ENCODE data around the gene TGM5. TPM values are rescaled to one million over a fixed set of nuclear protein-coding genes. Genes with fewer than 3 reads are reported as not detected.
A peak's percentile ranks its signal among the peaks of the same experiment; 100 is the strongest.

The TGM5 gene
- total RNA-seq, 2 experiments from 2014 or later: 0.11 to 0.22 TPM

DNA sequence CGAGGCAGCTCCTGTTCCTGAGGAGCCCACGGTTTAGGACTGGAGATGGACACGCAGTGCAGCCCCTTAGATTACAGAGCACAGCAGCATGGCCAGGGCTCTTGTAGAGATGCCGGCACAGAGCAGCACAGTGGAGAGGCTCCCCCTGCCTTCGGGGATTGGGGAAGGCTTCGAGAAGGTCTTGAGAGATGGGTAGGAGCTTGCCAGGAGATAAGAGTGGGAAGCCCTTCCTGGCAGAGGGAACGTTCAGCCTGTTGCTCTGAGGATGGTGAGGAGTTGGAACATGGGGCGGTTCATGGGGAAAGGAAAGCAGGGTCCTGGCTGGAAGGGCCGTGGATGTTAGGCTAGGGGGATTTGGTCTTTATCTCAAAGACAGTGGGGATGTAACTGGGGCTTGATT lies 55.9 kb downstream of the TGM5 start:
- Mint-ChIP-seq H3K4me1 (ENCODE audit: low read depth) (no peaks in the 10 kb centered on the region), H3K9me3 (no peaks in the 10 kb centered on the region), H3K4me3 (no peak overlapping the region), H3K27ac (no peak overlapping the region), H3K36me3 (ENCODE audit: low read depth) (no peaks in the 10 kb centered on the region), H3K27me3 (peaks cover 6% of the 10 kb centered on the region)
- intact Hi-C loops (cut with micrococcal nuclease): no loop called here
- CTCF ChIA-PET: interaction anchor here (2.2 kb wide), 1 partner anchor 74 kb away, joined by 15 read pairs; no protein-coding TSS in a partner anchor
- no peak for DNase-seq
- TF ChIP-seq, protein P1, sequence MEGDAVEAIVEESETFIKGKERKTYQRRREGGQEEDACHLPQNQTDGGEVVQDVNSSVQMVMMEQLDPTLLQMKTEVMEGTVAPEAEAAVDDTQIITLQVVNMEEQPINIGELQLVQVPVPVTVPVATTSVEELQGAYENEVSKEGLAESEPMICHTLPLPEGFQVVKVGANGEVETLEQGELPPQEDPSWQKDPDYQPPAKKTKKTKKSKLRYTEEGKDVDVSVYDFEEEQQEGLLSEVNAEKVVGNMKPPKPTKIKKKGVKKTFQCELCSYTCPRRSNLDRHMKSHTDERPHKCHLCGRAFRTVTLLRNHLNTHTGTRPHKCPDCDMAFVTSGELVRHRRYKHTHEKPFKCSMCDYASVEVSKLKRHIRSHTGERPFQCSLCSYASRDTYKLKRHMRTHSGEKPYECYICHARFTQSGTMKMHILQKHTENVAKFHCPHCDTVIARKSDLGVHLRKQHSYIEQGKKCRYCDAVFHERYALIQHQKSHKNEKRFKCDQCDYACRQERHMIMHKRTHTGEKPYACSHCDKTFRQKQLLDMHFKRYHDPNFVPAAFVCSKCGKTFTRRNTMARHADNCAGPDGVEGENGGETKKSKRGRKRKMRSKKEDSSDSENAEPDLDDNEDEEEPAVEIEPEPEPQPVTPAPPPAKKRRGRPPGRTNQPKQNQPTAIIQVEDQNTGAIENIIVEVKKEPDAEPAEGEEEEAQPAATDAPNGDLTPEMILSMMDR (IDR thresholded peaks at IDR 0.05): no peak
- no peak for ATAC-seq
- POLR2A ChIA-PET: interaction anchor here (0.6 kb wide), 1 partner anchor 78 kb away, joined by 5 read pairs; no protein-coding TSS in a partner anchor

DNA sequence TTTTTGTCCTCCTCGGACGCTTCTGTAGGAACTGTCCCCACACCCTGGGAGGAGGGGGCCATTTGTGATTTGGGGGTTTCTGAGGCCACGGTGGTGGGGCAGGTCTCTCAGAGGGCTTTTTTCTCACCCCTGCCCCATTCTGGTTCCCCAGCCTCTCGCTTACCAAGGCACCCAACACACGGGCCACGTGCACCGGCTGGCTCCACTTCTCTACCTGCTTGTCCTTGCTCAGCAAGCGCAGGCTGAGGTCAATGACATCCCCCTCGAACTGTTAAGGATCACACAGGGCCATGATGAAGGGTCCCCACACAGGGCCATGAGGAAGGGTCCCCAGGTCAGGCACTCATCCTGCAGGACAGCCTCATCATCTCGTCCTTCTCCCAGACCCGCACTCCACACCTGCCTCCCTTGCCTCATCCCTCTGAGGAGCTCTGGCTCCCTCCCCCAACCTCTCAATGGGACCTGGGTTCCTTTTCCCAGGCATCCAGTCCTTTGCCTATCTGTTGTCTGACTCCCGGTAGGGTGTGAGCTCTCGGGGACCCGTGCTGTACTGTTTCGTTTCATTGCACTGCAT lies 56.5 kb downstream of the TGM5 start:
- no peaks in the 10 kb centered on the region for H3K4me1 Mint-ChIP-seq (ENCODE audit: low read depth)
- ATAC-seq: no peak
- ChIA-PET POLR2A (no interaction called here), CTCF (interaction anchor here (0.7 to 2.2 kb wide), 2 partner anchors 15 to 75 kb away, joined by 3 to 15 read pairs; no protein-coding TSS in a partner anchor)
- H3K27me3 Mint-ChIP-seq: peaks cover 6% of the 10 kb centered on the region
- no peak for DNase-seq
- intact Hi-C loops (cut with micrococcal nuclease): no loop called here
- H3K36me3 Mint-ChIP-seq (ENCODE audit: low read depth): no peaks in the 10 kb centered on the region
- no peak overlapping the region for H3K4me3 Mint-ChIP-seq
- TF ChIP-seq, protein P1 (IDR thresholded peaks at IDR 0.05): no peak
- no peak overlapping the region for H3K27ac Mint-ChIP-seq
- H3K9me3 Mint-ChIP-seq: no peaks in the 10 kb centered on the region

DNA sequence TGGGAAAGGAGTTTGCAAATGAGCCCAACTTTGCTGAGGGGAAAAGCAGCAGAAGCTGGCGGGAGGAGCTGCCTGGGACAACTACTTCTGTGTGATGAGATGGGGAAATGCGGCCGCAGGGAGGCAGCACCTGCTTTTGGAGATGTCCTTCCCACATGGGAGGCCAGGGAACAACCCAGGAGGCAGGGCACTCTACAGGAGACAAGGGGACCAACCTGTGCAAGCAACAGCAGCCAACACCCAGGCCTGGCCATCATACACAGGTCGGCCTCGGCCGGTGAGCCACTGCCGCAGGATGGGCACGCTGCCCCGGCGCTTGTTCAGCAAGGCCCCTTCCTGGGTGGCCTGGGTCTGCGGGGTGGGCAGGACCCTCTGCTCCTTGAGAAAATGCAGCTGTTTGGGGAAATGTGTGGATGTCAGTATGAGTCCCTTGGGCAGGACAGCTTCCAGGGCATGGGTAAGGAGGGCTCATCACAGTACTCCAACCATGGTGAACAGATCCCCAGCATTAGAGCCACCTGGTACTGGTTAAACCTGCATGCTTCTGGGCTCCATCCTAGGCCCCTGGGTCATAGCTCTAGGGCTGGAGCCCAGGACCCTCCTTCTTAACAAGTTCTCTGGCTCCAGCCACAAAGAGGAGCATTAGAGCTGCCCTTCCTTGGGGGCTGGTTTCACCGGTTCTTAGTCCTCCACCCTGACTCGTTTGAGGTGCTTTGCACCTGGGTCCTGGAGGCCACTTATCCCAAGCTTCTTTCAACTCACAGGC lies 57.5 kb downstream of the TGM5 start:
- intact Hi-C loops (cut with micrococcal nuclease): no loop called here
- no peak for ATAC-seq
- ChIA-PET CTCF (interaction anchor here (0.7 to 2.2 kb wide), 2 partner anchors 16 to 76 kb away, joined by 3 to 15 read pairs; no protein-coding TSS in a partner anchor), POLR2A (no interaction called here)
- TF ChIP-seq, protein P1 (IDR thresholded peaks at IDR 0.05): no peak
- peaks cover 6% of the 10 kb centered on the region for H3K27me3 Mint-ChIP-seq
- peak; percentile 21 for DNase-seq
- H3K27ac Mint-ChIP-seq: no peak overlapping the region
- H3K4me1 Mint-ChIP-seq (ENCODE audit: low read depth): peaks cover 4% of the 10 kb centered on the region
- no peaks in the 10 kb centered on the region for H3K9me3 Mint-ChIP-seq
- H3K36me3 Mint-ChIP-seq (ENCODE audit: low read depth): no peaks in the 10 kb centered on the region
- H3K4me3 Mint-ChIP-seq: no peak overlapping the region

DNA sequence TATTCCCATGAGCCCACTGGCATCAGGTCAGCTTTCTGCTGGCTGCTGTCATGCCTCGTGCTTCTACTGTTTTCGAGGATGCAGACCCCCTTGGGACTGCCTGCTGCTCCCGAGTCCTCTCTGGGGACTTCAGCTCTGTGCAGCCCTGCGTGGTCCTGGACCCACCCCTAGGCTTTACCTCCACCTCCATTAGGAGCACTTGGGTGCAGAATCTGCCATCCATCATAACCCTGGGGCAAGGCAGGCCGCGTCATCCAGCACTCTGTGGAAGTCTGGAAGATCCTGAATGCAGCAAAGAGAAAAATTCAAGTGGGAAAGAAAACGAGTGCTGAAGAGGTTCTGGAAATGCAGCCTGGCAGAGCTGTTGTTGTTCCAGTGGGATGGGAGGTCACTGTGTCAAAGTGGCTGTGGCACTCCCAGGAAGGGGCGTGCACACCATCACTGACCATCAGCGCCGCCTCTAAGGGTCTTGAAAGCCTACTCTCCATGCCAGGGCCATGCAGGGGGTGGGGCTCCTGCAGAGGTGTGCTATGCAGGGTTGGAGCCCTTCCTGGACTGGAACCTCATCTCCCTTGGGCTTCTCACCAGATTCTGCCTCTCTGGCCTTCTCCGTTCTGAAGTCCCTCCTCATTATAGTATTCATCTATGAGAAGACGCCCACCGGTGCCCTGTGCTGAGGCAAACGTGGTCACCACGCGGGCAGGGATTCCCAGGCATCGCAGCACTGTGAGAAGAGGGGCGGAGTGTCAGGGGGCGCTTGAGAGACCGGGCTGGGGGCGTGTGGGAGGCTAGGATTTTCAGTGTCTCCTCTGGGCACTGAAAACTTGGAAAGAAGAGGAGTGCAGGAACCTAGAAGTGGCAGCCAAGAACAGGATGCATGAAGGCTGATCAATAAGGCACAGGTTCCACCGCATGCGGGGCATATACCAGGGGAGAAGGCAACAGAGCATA lies 58.4 kb downstream of the TGM5 start:
- Mint-ChIP-seq H3K27me3 (peaks cover 6% of the 10 kb centered on the region), H3K4me3 (no peak overlapping the region), H3K4me1 (ENCODE audit: low read depth) (peaks cover 6% of the 10 kb centered on the region), H3K27ac (no peak overlapping the region), H3K36me3 (ENCODE audit: low read depth) (no peaks in the 10 kb centered on the region), H3K9me3 (no peaks in the 10 kb centered on the region)
- ATAC-seq (no peak), DNase-seq (no peak)
- ChIA-PET POLR2A (no interaction called here), CTCF (interaction anchor here (1.3 to 2.8 kb wide), 2 partner anchors 17 to 78 kb away, joined by 6 to 17 read pairs; no protein-coding TSS in a partner anchor)
- intact Hi-C loops (cut with micrococcal nuclease): no loop called here
- TF ChIP-seq, protein P1 (IDR thresholded peaks at IDR 0.05): no peak
